GM12878 (cell line): ENCODE measurements around the gene MAP3K10. TPM values are rescaled to one million over a fixed set of nuclear protein-coding genes. Genes with fewer than 3 reads are reported as not detected.

Experiments used
- ATAC-seq: fragments of 200-7000 bp; cut with Tn5 transposase; 3 replicates; pipeline ENCODE4 v1.9.1; 2020; ENCODE audit warnings: mild to moderate bottlenecking, moderate library complexity
- BruUV-seq: library from RNA; stranded (reverse); fragments of 400-500 nt; replicated peaks from 2 replicates; lab custom pipeline; 2021; lab: Mats Ljungman, UMichigan
- CTCF ChIA-PET: fragments of 300-600 bp; sonication (Branson Sonifier 250); formaldehyde crosslinking; extraction: SDS; loops from one replicate; lab custom pipeline; 2021; ENCODE audit warnings: inconsistent platforms; lab: Yijun Ruan, JAX
- POLR2A ChIA-PET: fragments of 350-600 bp; formaldehyde crosslinking; extraction: SDS; loops from one replicate; lab custom pipeline; 2021; ENCODE audit warnings: inconsistent platforms; lab: Charles Lee
- RAD21 ChIA-PET: fragments of 300-600 bp; sonication (Branson Sonifier 250); formaldehyde crosslinking; loops from one replicate; lab custom pipeline; 2023; ENCODE audit warnings: antibody characterized with exemption; ENCODE audit not compliant: unreplicated experiment; lab: Charles Lee
- SMC1A ChIA-PET: fragments of 300-600 bp; sonication (Branson Sonifier 250); formaldehyde crosslinking; loops from one replicate; lab custom pipeline; 2023; ENCODE audit not compliant: unreplicated experiment, uncharacterized antibody; lab: Charles Lee
- DNase-seq: peaks from one replicate; pipeline ENCODE4 v3.0.0-alpha.2; 2011; ENCODE audit warnings: low read depth, low spot score
- FAIRE-seq: peaks from 3 replicates; lab custom pipeline; 2011; peaks lifted over from hg19 to GRCh38; lab: Jason Lieb, UNC
- H2AFZ ChIP-seq: 2 replicates; pipeline ENCODE4 v1.6.0; 2011; ENCODE audit warnings: low read depth, low read length, control low read depth; ENCODE audit not compliant: control insufficient read depth
- H3K27ac ChIP-seq: 2 replicates; pipeline ENCODE4 v1.5.1; 2011; ENCODE audit warnings: control low read depth; ENCODE audit not compliant: control insufficient read depth, insufficient read depth
- H3K27me3 ChIP-seq, 2 experiments: replicated peaks in 1 of 2; 2 replicates each; pipeline versions ENCODE4 v1.6.0 to v1.6.1; 2011; ENCODE audit warnings: low read length in 1 of 2; ENCODE audit not compliant: control insufficient read depth in 2 of 2, insufficient read depth in 2 of 2
- H3K36me3 ChIP-seq, 2 experiments: 2 replicates each; pipeline ENCODE4 v1.5.1; 2011; ENCODE audit warnings: low read length in 1 of 2; ENCODE audit not compliant: control insufficient read depth in 2 of 2, insufficient read depth in 2 of 2
- H3K4me1 ChIP-seq: 2 replicates; pipeline ENCODE4 v1.6.1; 2011; ENCODE audit warnings: mild to moderate bottlenecking, low read length, moderate library complexity, mixed read lengths; ENCODE audit not compliant: control insufficient read depth, insufficient read depth
- H3K4me2 ChIP-seq: 2 replicates; pipeline ENCODE4 v1.6.0; 2011; ENCODE audit warnings: control low read depth; ENCODE audit not compliant: control insufficient read depth, insufficient read depth
- H3K4me3 ChIP-seq: fragments of 200-600 bp; sonication (generic); 2 replicates; pipeline ENCODE4 v1.5.1; 2016
- H3K79me2 ChIP-seq: 2 replicates; pipeline ENCODE4 v1.6.0; 2011; ENCODE audit warnings: low read length; ENCODE audit not compliant: control insufficient read depth, insufficient read depth
- H3K9ac ChIP-seq: 2 replicates; pipeline ENCODE4 v1.8.0; 2011; ENCODE audit warnings: low read length, control low read depth, mixed read lengths; ENCODE audit not compliant: control insufficient read depth, insufficient read depth
- H3K9me3 ChIP-seq: replicated peaks from 3 replicates; pipeline ENCODE4 v1.5.1; 2011; ENCODE audit warnings: mild to moderate bottlenecking, low read length; ENCODE audit not compliant: control insufficient read depth, insufficient read depth
- H4K20me1 ChIP-seq: 2 replicates; pipeline ENCODE4 v1.6.0; 2011; ENCODE audit not compliant: control insufficient read depth, insufficient read depth
- PAX5 ChIP-seq: IDR thresholded peaks from 2 replicates; pipeline ENCODE4 v1.6.1; 2011; ENCODE audit warnings: low read depth, low read length, borderline replicate concordance
- WGBS: methylation state at CpG from one replicate; pipeline ENCODE4 v1.1.6; 2016; ENCODE audit warnings: low lambda C conversion rate; ENCODE audit not compliant: insufficient replicate concordance, insufficient coverage; ENCODE audit errors: missing lambda C conversion rate; 5-methylcytosine and 5-hydroxymethylcytosine counted together
- in situ Hi-C: fragments of 300-500 bp; cut with MboI; formaldehyde crosslinking; loops from 9 replicates; pipeline ENCODE4 v1.14.3; 2018; ENCODE audit warnings: mixed read lengths
- intact Hi-C: fragments of 100-400 bp; cut with micrococcal nuclease; formaldehyde crosslinking; loops from one replicate; pipeline ENCODE4 v1.14.2; 2022; ENCODE audit not compliant: unreplicated experiment
- polyA plus RNA-seq, 11 experiments: library from polyadenylated mRNA; depleted of rRNA in 4 of 11; unstranded in 6 of 11; stranded (reverse) in 5 of 11; fragments of >200 nt; fragmentation: Nextera tagmentation in 4 of 11; fragmentation: Illumina TruSeq in 1 of 11; extraction: Ambion mirVana in 4 of 11; extraction: Trizol in 1 of 11; gene quantifications; 1 replicate in 1 of 11; 2 replicates in 10 of 11; pipeline versions ENCODE4 v1.2.1 to v1.2.3, GENCODE V29; 2011 to 2016; ENCODE audit warnings: inconsistent platforms in 2 of 11, missing spikeins in 2 of 11, low read depth in 1 of 11
- total RNA-seq, 4 experiments: library from RNA; depleted of rRNA in 3 of 4; stranded (reverse); fragments of >200 nt in 3 of 4; fragmentation: Illumina TruSeq in 1 of 4; extraction: Trizol in 1 of 4; gene quantifications; 2 replicates each; pipeline versions ENCODE4 v1.2.1 to v1.2.3, GENCODE V29; 2013 to 2021
- TF ChIP-seq, protein P1 (sequence below): fragments of 450-650 bp; IDR thresholded peaks from 2 replicates; pipeline ENCODE4 v1.6.1; 2017; ENCODE audit warnings: mild to moderate bottlenecking
- TF ChIP-seq, protein P2 (sequence below), 3 experiments: IDR thresholded peaks in 2 of 3; conservative IDR thresholded peaks in 1 of 3; 2 replicates each; pipeline ENCODE4 v1.5.1; 2011; ENCODE audit warnings: low read depth in 3 of 3, low read length in 3 of 3, mild to moderate bottlenecking in 3 of 3, control low read depth in 2 of 3, moderate library complexity in 2 of 3, inconsistent platforms in 1 of 3, mixed read lengths in 1 of 3; ENCODE audit not compliant: control insufficient read depth in 2 of 3, insufficient read depth in 1 of 3; ENCODE audit errors: extremely low read depth in 1 of 3

Gene MAP3K10
- total and polyA plus RNA-seq, 10 of the 15 experiments (the other 5 are each of a cell fraction or from before 2014, with no cell fraction given), result 0.11 to 16.6 (median 2.6) TPM

DNA sequence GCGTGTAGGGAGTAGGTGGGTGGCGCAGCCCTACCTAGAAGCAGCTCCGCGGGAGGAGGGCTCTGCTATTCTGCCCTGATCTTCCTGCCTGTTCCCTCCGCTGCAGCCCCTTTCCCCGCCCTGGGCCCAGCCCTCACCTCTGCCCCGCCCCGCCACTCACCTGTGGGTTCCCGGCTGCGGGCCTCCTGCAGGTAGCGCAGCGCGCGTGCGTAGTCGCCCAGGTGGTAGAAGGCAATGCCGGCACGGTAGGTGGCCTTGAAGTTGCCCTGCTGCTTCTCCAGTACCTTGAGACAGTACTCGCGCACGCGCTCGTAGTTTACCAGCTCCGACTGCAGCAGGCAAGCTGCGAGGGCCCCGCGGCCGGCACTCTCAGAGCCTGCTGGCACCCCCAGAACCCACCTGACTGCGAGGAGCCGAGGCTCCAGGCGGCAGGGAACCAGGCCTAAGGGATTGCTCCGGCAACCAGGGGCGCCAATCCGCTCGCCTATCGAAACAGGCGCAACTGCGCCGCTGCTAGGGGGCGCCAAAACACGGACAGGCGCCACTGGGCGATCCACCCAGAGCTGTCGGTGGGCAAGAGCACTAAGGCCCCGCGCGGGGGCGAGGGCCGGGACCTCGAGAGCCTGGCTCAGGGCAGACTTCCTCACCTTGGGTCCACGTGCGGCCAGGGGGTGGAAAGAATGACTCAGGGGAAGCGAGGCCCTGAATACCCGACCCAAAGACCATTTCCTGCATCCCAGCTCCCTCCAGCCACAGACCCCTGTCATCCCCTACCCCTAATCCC lies 26.0 kb downstream of the MAP3K10 start:
- 59% methylated on average over 53 of the region's 54 CpGs for WGBS
- no peaks in the 10 kb centered on the region for H4K20me1 ChIP-seq
- ChIA-PET SMC1A (no interaction called here), RAD21 (no interaction called here), POLR2A (no interaction called here), CTCF (interaction anchor here (0.8 kb wide), 1 partner anchor 77 kb away, joined by 5 read pairs; no protein-coding TSS in a partner anchor)
- BruUV-seq, result no TSS peak
- peaks cover 0 to 6% of the 10 kb centered on the region in 2 experiments for H3K27me3 ChIP-seq
- in situ Hi-C loops (no loop called here), intact Hi-C loops (no loop called here)
- no peak overlapping the region for H2AFZ ChIP-seq
- H3K36me3 ChIP-seq, result no peaks in the 10 kb centered on the region
- H3K9ac ChIP-seq, result no peak overlapping the region
- TF ChIP-seq, protein P1, sequence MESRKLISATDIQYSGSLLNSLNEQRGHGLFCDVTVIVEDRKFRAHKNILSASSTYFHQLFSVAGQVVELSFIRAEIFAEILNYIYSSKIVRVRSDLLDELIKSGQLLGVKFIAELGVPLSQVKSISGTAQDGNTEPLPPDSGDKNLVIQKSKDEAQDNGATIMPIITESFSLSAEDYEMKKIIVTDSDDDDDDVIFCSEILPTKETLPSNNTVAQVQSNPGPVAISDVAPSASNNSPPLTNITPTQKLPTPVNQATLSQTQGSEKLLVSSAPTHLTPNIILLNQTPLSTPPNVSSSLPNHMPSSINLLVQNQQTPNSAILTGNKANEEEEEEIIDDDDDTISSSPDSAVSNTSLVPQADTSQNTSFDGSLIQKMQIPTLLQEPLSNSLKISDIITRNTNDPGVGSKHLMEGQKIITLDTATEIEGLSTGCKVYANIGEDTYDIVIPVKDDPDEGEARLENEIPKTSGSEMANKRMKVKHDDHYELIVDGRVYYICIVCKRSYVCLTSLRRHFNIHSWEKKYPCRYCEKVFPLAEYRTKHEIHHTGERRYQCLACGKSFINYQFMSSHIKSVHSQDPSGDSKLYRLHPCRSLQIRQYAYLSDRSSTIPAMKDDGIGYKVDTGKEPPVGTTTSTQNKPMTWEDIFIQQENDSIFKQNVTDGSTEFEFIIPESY, result peak; percentile 68; the same call in 1 of the 2 replicates
- no peak for TF ChIP-seq PAX5
- TF ChIP-seq, protein P2, sequence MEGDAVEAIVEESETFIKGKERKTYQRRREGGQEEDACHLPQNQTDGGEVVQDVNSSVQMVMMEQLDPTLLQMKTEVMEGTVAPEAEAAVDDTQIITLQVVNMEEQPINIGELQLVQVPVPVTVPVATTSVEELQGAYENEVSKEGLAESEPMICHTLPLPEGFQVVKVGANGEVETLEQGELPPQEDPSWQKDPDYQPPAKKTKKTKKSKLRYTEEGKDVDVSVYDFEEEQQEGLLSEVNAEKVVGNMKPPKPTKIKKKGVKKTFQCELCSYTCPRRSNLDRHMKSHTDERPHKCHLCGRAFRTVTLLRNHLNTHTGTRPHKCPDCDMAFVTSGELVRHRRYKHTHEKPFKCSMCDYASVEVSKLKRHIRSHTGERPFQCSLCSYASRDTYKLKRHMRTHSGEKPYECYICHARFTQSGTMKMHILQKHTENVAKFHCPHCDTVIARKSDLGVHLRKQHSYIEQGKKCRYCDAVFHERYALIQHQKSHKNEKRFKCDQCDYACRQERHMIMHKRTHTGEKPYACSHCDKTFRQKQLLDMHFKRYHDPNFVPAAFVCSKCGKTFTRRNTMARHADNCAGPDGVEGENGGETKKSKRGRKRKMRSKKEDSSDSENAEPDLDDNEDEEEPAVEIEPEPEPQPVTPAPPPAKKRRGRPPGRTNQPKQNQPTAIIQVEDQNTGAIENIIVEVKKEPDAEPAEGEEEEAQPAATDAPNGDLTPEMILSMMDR (IDR thresholded peaks at IDR 0.05 in 2 of 3, conservative IDR thresholded peaks at IDR 0.05 in 1 of 3; ENCODE audit: control insufficient read depth in 2 of 3, extremely low read depth in 1 of 3, insufficient read depth in 1 of 3, low read depth in 3 of 3, low read length in 3 of 3), result peak; percentile 8 to 22 (median 15); a peak in 2 of 6 replicates
- no peaks in the 10 kb centered on the region for H3K79me2 ChIP-seq
- H3K27ac ChIP-seq, result no peak overlapping the region
- ATAC-seq (no peak), FAIRE-seq (no peak), DNase-seq (no peak)
- no peaks in the 10 kb centered on the region for H3K4me1 ChIP-seq
- H3K4me2 ChIP-seq, result no peak overlapping the region
- H3K9me3 ChIP-seq, result peaks cover under 1% of the 10 kb centered on the region; the same call in 1 of the 3 replicates
- H3K4me3 ChIP-seq, result no peak overlapping the region
